Measurements from ENCODE around the gene SRGN. TPM values are rescaled to one million over a fixed set of nuclear protein-coding genes. Genes with fewer than 3 reads are reported as not detected.
A peak's percentile ranks its signal among the peaks of the same experiment; 100 is the strongest.

SRGN gene
- total RNA-seq, 2 donors from 2014 or later, result 19.5 to 38.0 TPM

GRCh38 chr10:69080226-69080625, 7.7 kb upstream of the SRGN start:
- DNase-seq (no peak), ATAC-seq (no peak)
- intact Hi-C loops (cut with DNase I, micrococcal nuclease), result no loop called here

GRCh38 chr10:69086001-69086509, 1.8 kb upstream of the SRGN start:
- intact Hi-C loops (cut with DNase I, micrococcal nuclease), result no loop called here
- ATAC-seq (peak; percentile 29), DNase-seq (no peak)

GRCh38 chr10:69088471-69088769, 517 bp downstream of the SRGN start:
- intact Hi-C loops (cut with DNase I, micrococcal nuclease), result no loop called here
- no peak for ATAC-seq
- no peak for DNase-seq

GRCh38 chr10:69088801-69089501, 1.0 kb downstream of the SRGN start:
- DNase-seq (no peak), ATAC-seq (peak; percentile 23)
- intact Hi-C loops (cut with DNase I, micrococcal nuclease), result no loop called here

GRCh38 chr10:69089638-69090599, 2.0 kb downstream of the SRGN start:
- DNase-seq (peak; percentile 30 to 42), ATAC-seq (peak; percentile 37)
- intact Hi-C loops (cut with DNase I, micrococcal nuclease), result loop anchor here (10.0 kb wide), 1 partner anchor 85 kb away; no protein-coding TSS in a partner anchor

- ATAC-seq (no peak), DNase-seq (no peak)
- intact Hi-C loops (cut with DNase I, micrococcal nuclease), result loop anchor here (10.0 kb wide), 1 partner anchor 86 kb away; no protein-coding TSS in a partner anchor
These were observed 2.8 kb downstream of the SRGN start for GRCh38 chr10:69090685-69091084.

- DNase-seq, result no peak
- intact Hi-C loops (cut with DNase I, micrococcal nuclease), result loop anchor here (10.0 kb wide), 1 partner anchor 86 kb away; no protein-coding TSS in a partner anchor
- ATAC-seq, result no peak
These were observed 3.3 kb downstream of the SRGN start for GRCh38 chr10:69091143-69091651.

GRCh38 chr10:69092959-69093850, 5.3 kb downstream of the SRGN start:
- ATAC-seq, result peak; percentile 93
- peak; percentile 68 to 87 for DNase-seq
- intact Hi-C loops (cut with DNase I, micrococcal nuclease), result loop anchor here (10.0 kb wide), 1 partner anchor 88 kb away; no protein-coding TSS in a partner anchor

- ATAC-seq (peak; percentile 45), DNase-seq (no peak)
- intact Hi-C loops (cut with DNase I, micrococcal nuclease), result loop anchor here (10.0 kb wide), 1 partner anchor 89 kb away; no protein-coding TSS in a partner anchor
These were observed 6.0 kb downstream of the SRGN start for GRCh38 chr10:69093933-69094332.

- intact Hi-C loops (cut with DNase I, micrococcal nuclease), result loop anchor here (10.0 kb wide), 1 partner anchor 91 kb away; no protein-coding TSS in a partner anchor
- ATAC-seq (no peak), DNase-seq (no peak)
These were observed 8.1 kb downstream of the SRGN start for GRCh38 chr10:69096045-69096444.

- DNase-seq, result no peak
- intact Hi-C loops (cut with DNase I, micrococcal nuclease), result loop anchor here (10.0 kb wide), 1 partner anchor 93 kb away; no protein-coding TSS in a partner anchor
- ATAC-seq, result no peak
These were observed 9.8 kb downstream of the SRGN start for GRCh38 chr10:69097729-69098128.

GRCh38 chr10:69100136-69100872, 12.4 kb downstream of the SRGN start:
- intact Hi-C loops (cut with DNase I, micrococcal nuclease), result no loop called here
- DNase-seq (no peak), ATAC-seq (no peak)

- no peak for ATAC-seq
- intact Hi-C loops (cut with DNase I, micrococcal nuclease), result no loop called here
These were observed 13.7 kb downstream of the SRGN start for GRCh38 chr10:69101451-69102095.

GRCh38 chr10:69102440-69102839, 14.5 kb downstream of the SRGN start:
- intact Hi-C loops (cut with DNase I, micrococcal nuclease), result no loop called here
- DNase-seq (no peak), ATAC-seq (no peak)

More at GRCh38 chr10:69101451-69102095, 13.7 kb downstream of the SRGN start:
- DNase-seq, result no peak

GRCh38 chr10:69103784-69104183, 15.9 kb downstream of the SRGN start:
- no peak for DNase-seq
- intact Hi-C loops (cut with DNase I, micrococcal nuclease), result no loop called here
- ATAC-seq, result no peak

- no peak for DNase-seq
- ATAC-seq, result no peak
- intact Hi-C loops (cut with DNase I, micrococcal nuclease), result no loop called here
These were observed 17.3 kb downstream of the SRGN start for GRCh38 chr10:69104994-69105790.

GRCh38 chr10:69107176-69107490, 19.2 kb downstream of the SRGN start:
- ATAC-seq, result no peak
- intact Hi-C loops (cut with DNase I, micrococcal nuclease), result no loop called here
- DNase-seq, result no peak

Measured in left colon (tissue), 2 donors.